Loucy (cell line): Measurements from ENCODE around the gene CROCC.

Experiments
- CTCF ChIP-seq: fragments of 200-600 bp; sonication (generic); conservative IDR thresholded peaks from 2 replicates; pipeline ENCODE4 v1.5.1; 2014; ENCODE audit warnings: mild to moderate bottlenecking, antibody characterized with exemption, low read length
- EZH2phosphoT487 ChIP-seq: fragments of 200-600 bp; IDR thresholded peaks from 2 replicates; pipeline ENCODE4 v1.6.1; 2018; ENCODE audit warnings: antibody characterized with exemption, mild to moderate bottlenecking, moderate library complexity, borderline replicate concordance

GRCh38 chr1:16973215-16973614 lies 51.5 kb downstream of the CROCC start:
- TF ChIP-seq EZH2phosphoT487 (no peak), CTCF (no peak)
